GM18870 (cell line): ENCODE measurements around the gene DHFR.
"Not testable (repeated sequence)": the region's sequence is repeated elsewhere in the genome, so short reads cannot be mapped to it uniquely, and the experiment has no call there.

ENCODE experiments used
- ATAC-seq: cut with Tn5 transposase; IDR thresholded peaks from one replicate; pipeline ENCODE4 v1.9.1; 2021; ENCODE audit warnings: moderate library complexity; ENCODE audit not compliant: unreplicated experiment

The DHFR gene

GRCh38 chr5:80600943-80601693 is 53.7 kb downstream of the DHFR start:
- no peak for ATAC-seq

- no peak for ATAC-seq
Observed at GRCh38 chr5:80597500-80597899, 57.3 kb downstream of the DHFR start.

GRCh38 chr5:80594810-80595209 is 60.0 kb downstream of the DHFR start:
- ATAC-seq, result no peak

GRCh38 chr5:80592761-80593160 is 62.0 kb downstream of the DHFR start:
- no peak for ATAC-seq

- ATAC-seq, result no peak
Observed at GRCh38 chr5:80592105-80592504, 62.7 kb downstream of the DHFR start.

GRCh38 chr5:80591352-80591751 is 63.4 kb downstream of the DHFR start:
- no peak for ATAC-seq

GRCh38 chr5:80590766-80591165 is 64.0 kb downstream of the DHFR start:
- no peak for ATAC-seq

- ATAC-seq, result no peak
Observed at GRCh38 chr5:80588858-80589540, 65.8 kb downstream of the DHFR start.

- no peak for ATAC-seq
Observed at GRCh38 chr5:80584770-80585169, 70.0 kb downstream of the DHFR start.

GRCh38 chr5:80580291-80580690 is 74.5 kb downstream of the DHFR start:
- not testable (repeated sequence) for ATAC-seq

GRCh38 chr5:80579050-80579449 is 75.7 kb downstream of the DHFR start:
- ATAC-seq, result no peak

- ATAC-seq, result no peak
Observed at GRCh38 chr5:80577707-80578106, 77.1 kb downstream of the DHFR start.

- ATAC-seq, result no peak
Observed at GRCh38 chr5:80576383-80576782, 78.4 kb downstream of the DHFR start.
